Measurements from ENCODE around the gene YPEL3.

DNA sequence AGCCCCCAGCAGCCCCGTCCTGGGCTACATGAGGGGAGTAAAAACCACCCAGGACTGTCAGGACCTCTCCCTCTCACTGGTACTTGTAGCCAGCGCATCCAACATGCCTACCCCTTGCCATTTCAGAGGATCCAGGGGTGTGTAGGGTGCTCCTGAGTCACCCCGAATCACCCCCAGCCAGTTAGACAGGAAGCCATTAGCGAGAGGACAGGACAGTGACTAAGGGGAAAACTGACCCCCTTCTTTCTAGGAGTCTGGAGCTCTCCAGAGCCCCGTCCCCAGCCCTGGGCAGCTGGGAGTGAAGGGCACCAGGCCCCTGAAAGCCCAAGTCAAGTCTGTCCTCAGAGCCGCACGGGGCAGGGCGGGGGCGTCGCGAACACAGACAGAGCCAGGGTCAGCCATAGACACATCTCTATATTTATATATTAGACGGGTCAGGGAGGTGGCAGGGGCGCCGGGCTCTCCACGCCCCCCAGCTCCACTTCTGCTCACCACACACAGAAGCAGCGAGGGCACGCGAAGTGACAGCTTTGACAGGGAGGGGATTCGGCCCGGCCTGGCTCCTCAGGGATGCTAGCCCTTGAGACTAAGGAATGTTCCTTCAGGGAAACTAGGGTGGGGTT is 17.8 kb upstream of the YPEL3 start:
- TF ChIP-seq SP1 (IDR thresholded peaks at IDR 0.05): no peak
- TF ChIP-seq NFRKB (IDR thresholded peaks at IDR 0.05): no peak
- no peak for TF ChIP-seq FOXM1 (IDR thresholded peaks at IDR 0.05; ENCODE audit: borderline replicate concordance)
- no peak for TF ChIP-seq TARDBP (IDR thresholded peaks at IDR 0.05)
- TF ChIP-seq, protein P1, sequence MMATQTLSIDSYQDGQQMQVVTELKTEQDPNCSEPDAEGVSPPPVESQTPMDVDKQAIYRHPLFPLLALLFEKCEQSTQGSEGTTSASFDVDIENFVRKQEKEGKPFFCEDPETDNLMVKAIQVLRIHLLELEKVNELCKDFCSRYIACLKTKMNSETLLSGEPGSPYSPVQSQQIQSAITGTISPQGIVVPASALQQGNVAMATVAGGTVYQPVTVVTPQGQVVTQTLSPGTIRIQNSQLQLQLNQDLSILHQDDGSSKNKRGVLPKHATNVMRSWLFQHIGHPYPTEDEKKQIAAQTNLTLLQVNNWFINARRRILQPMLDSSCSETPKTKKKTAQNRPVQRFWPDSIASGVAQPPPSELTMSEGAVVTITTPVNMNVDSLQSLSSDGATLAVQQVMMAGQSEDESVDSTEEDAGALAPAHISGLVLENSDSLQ (IDR thresholded peaks at IDR 0.05): no peak
- TF ChIP-seq FOXA1 (IDR thresholded peaks at IDR 0.05): no peak
- no peak for TF ChIP-seq ZNF384 (IDR thresholded peaks at IDR 0.05)
- no peak for TF ChIP-seq CTBP1 (IDR thresholded peaks at IDR 0.05; ENCODE audit: borderline replicate concordance)
- TF ChIP-seq ELF4 (IDR thresholded peaks at IDR 0.05): no peak
- TF ChIP-seq BHLHE40 (IDR thresholded peaks at IDR 0.05; ENCODE audit: borderline replicate concordance): no peak
- no peak for TF ChIP-seq SUZ12 (IDR thresholded peaks at IDR 0.05)
- TF ChIP-seq HDGF (IDR thresholded peaks at IDR 0.05; ENCODE audit: borderline replicate concordance): no peak
- no peak for TF ChIP-seq LEF1 (IDR thresholded peaks at IDR 0.05; ENCODE audit: borderline replicate concordance)

All from HEK293T (cell line).